DND-41 (cell line): Measurements from ENCODE around the gene CCDC198.

ENCODE experiments used
- CTCF ChIP-seq: IDR thresholded peaks from 2 replicates; pipeline ENCODE4 v1.5.1; 2012; ENCODE audit warnings: borderline replicate concordance, low read length, moderate library complexity, mild to moderate bottlenecking; ENCODE audit not compliant: poor library complexity, severe bottlenecking; ENCODE audit errors: extremely low read depth
- EZH2 ChIP-seq: IDR thresholded peaks from 3 replicates; pipeline ENCODE4 v1.6.1; 2012; ENCODE audit warnings: borderline replicate concordance, low read depth, mild to moderate bottlenecking, moderate library complexity, low read length, inconsistent platforms; ENCODE audit not compliant: severe bottlenecking

GRCh38 chr14:57464008-57464730 is 29.5 kb downstream of the CCDC198 start:
- TF ChIP-seq EZH2 (no peak), CTCF (no peak)
